Measurements from ENCODE around the gene C1orf174. TPM values are rescaled to one million over a fixed set of nuclear protein-coding genes. Genes with fewer than 3 reads are reported as not detected.

C1orf174 gene
- 10 to 100 TPM; 24.7 to 33.3 (median 29.1) TPM for polyA plus RNA-seq (ENCODE audit: insufficient read length in 3 of 3)
- long read RNA-seq, donor 1, transcript C1orf174-201 (4 exons, 1,666 nt), result major isoform, 10 of 10 reads
- long read RNA-seq, donor 1, partial matches to known transcripts, result 0 of 10 reads
- long read RNA-seq, donor 1, other reads (novel, unspliced or antisense), result 0 of 10 reads
- long read RNA-seq, donor 2, transcript C1orf174-201 (4 exons, 1,666 nt), result major isoform, 14 of 14 reads
- long read RNA-seq, donor 2, partial matches to known transcripts, result 0 of 14 reads
- long read RNA-seq, donor 2, other reads (novel, unspliced or antisense), result 0 of 14 reads
- long read RNA-seq, donor 3, transcript C1orf174-201 (4 exons, 1,666 nt), result major isoform, 8 of 8 reads
- long read RNA-seq, donor 3, partial matches to known transcripts, result 0 of 8 reads
- long read RNA-seq, donor 3, other reads (novel, unspliced or antisense), result 0 of 8 reads
- long read RNA-seq, donor 4, transcript C1orf174-201 (4 exons, 1,666 nt), result major isoform, 6 of 7 reads
- long read RNA-seq, donor 4, partial matches to known transcripts, result 0 of 7 reads
- long read RNA-seq, donor 4, other reads (novel, unspliced or antisense), result 0 of 7 reads
- long read RNA-seq, donor 5, partial matches to known transcripts, result 0 of 4 reads
- long read RNA-seq, donor 5, other reads (novel, unspliced or antisense), result 0 of 4 reads
- long read RNA-seq, donor 6, transcript C1orf174-201 (4 exons, 1,666 nt), result major isoform, 10 of 11 reads
- long read RNA-seq, donor 6, partial matches to known transcripts, result 0 of 11 reads
- long read RNA-seq, donor 6, other reads (novel, unspliced or antisense), result 0 of 11 reads
- long read RNA-seq, donor 7, transcript C1orf174-201 (4 exons, 1,666 nt), result major isoform, 13 of 23 reads
- long read RNA-seq, donor 7, partial matches to known transcripts, result 10 of 23 reads
- long read RNA-seq, donor 7, other reads (novel, unspliced or antisense), result 0 of 23 reads
- long read RNA-seq, donor 8, transcript C1orf174-201 (4 exons, 1,666 nt), result major isoform, 6 of 27 reads
- long read RNA-seq, donor 8, partial matches to known transcripts, result 21 of 27 reads
- long read RNA-seq, donor 8, other reads (novel, unspliced or antisense), result 0 of 27 reads
- long read RNA-seq, donor 9, transcript C1orf174-201 (4 exons, 1,666 nt), result major isoform, 11 of 16 reads
- long read RNA-seq, donor 9, partial matches to known transcripts, result 5 of 16 reads
- long read RNA-seq, donor 9, other reads (novel, unspliced or antisense), result 0 of 16 reads
- long read RNA-seq, donor 10, transcript C1orf174-201 (4 exons, 1,666 nt), result major isoform, 11 of 11 reads
- long read RNA-seq, donor 10, partial matches to known transcripts, result 0 of 11 reads
- long read RNA-seq, donor 10, other reads (novel, unspliced or antisense), result 0 of 11 reads
- long read RNA-seq, donor 11, transcript C1orf174-201 (4 exons, 1,666 nt), result major isoform, 8 of 8 reads
- long read RNA-seq, donor 11, partial matches to known transcripts, result 0 of 8 reads
- long read RNA-seq, donor 11, other reads (novel, unspliced or antisense), result 0 of 8 reads
- long read RNA-seq, donor 12, transcript C1orf174-201 (4 exons, 1,666 nt), result major isoform, 9 of 10 reads
- long read RNA-seq, donor 12, partial matches to known transcripts, result 0 of 10 reads
- long read RNA-seq, donor 12, other reads (novel, unspliced or antisense), result 0 of 10 reads
- long read RNA-seq, donor 13, partial matches to known transcripts, result 0 of 3 reads
- long read RNA-seq, donor 13, other reads (novel, unspliced or antisense), result 0 of 3 reads
- long read RNA-seq, donor 14, result 0 reads
- long read RNA-seq, donor 15, transcript C1orf174-201 (4 exons, 1,666 nt), result major isoform, 13 of 13 reads
- long read RNA-seq, donor 15, partial matches to known transcripts, result 0 of 13 reads
- long read RNA-seq, donor 15, other reads (novel, unspliced or antisense), result 0 of 13 reads
- long read RNA-seq, donor 16, transcript C1orf174-201 (4 exons, 1,666 nt), result major isoform, 7 of 7 reads
- long read RNA-seq, donor 16, partial matches to known transcripts, result 0 of 7 reads
- long read RNA-seq, donor 16, other reads (novel, unspliced or antisense), result 0 of 7 reads

- peak; percentile 99 for DNase-seq
Observed at GRCh38 chr1:3900150-3900968, at the start of gene C1orf174. Gene C1orf174, minus strand, starts transcription at chr1:3900272. Its CDS starts 86 bp downstream, at chr1:3900186.

DNA sequence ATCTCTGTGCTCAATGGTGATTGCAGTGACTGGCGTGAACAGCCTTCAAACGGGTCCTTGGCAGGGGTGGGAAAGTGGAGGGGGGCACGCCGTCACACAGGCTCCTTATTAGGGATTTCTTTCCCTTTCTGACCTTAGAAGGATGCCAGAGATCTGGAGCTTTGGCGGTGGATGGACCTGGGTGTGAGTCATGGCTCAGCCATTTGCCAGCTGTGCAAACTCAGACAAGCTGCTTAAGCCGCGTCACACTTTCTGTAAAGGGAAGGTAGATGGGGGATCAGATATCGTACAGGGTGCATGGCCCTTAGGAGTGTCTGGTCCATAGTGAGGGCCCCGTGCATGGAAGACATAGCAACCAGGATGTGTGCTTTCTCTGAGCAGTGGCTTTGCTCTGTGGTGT is 48.3 kb upstream of the C1orf174 start:
- DNase-seq, result no peak

- no peak for DNase-seq
Observed at GRCh38 chr1:3945916-3946840, 46.1 kb upstream of the C1orf174 start.

GRCh38 chr1:3945222-3945621 is 45.1 kb upstream of the C1orf174 start:
- no peak for DNase-seq

- no peak for DNase-seq
Observed at GRCh38 chr1:3944578-3945125, 44.6 kb upstream of the C1orf174 start.

GRCh38 chr1:3943806-3944577 is 43.9 kb upstream of the C1orf174 start:
- DNase-seq, result no peak

GRCh38 chr1:3943123-3943431 is 43.0 kb upstream of the C1orf174 start:
- DNase-seq, result no peak

DNA sequence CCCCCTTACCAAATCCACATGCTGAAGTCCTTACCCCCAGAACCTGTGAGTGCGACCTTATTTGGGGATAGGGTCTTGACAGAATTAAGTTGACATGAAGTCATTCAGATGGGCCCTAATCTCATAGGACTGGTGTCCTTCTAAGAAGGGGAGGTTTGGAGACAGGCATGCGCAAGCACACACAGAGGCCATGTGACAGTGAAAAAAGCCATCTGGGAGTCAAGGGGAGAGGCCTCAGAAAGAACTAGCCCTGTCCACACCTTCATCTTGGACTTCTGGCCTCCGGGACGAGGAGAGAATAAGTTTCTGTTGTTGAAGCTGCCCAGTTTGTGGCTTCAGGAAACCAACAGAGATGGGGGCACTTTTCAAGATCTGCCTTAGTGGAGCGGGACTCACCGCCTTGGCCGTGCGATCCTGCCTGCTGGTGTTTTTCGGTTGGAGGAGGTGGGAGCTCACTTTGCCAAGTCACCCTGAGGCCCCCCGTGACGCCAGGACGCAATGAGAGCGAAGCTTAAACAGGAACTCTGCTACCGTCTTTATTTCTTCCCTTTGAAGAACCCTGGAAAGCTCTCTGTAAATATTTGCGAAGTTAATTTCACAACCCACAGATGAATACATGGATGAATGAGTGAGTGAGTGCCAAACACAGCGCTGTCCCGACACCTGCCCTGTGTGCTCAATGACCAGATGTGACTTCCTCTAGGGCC is 42.5 kb upstream of the C1orf174 start:
- DNase-seq, result no peak

DNA sequence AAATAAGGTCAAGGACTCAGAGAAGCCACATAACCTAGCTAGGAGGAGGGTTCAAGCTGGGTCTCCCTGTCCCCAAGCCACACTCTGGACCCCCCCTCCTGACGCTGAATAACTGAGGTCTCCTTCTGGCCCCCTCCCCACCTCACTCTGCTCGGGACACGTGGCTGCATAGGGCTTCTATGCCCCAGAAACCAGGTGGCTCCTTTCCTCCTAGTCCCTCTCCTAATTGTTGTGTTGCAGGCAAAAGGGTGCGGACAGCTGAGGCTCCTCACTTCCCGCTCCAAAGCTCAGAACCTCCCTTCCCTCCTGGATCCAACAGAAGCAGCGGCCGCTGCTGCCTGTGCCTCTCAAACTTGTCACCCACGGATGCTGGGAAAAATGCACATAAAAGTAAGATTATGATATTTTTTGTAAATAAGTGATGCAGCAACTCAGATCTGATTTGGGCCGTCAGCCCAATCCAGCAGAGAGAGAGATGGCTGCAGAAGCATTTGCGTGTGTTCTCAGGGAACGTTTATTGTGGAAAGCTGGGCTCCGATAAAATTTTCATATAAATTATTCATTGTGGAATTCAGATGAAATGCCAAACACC is 40.8 kb upstream of the C1orf174 start:
- no peak for DNase-seq

DNA sequence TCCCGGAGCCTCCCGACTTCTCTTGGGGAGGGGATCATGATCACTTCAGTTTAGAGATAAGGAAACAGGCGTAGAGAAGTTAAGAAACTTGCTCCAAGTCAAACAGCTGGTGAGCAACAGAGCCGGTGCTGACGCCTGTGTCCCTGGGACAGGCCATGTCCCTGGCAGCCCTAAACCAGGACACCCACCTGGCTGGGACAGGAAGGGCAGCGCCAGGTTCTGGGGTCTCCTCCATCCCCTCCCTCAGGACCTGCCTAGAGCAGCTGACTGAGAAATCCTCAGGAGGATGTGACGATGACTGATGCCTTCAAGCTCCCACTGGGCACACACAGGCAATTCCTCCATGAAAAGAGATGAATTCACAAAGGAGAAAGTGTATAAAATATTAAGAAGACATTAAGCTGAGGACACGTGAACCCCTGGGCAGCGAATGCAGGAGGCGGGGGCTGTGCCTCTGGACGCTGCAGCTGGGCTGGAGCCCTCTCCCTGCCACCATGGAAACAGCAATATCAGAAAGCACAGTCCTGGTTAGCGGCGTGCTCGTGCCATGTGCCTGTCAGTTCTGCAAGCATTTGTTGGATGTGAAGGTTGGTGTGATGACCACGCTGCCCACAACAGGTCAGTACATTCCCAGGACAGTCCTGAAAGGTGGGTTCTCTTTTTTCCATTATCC is 40.1 kb upstream of the C1orf174 start:
- DNase-seq, result no peak

- DNase-seq, result no peak
Observed at GRCh38 chr1:3939242-3940080, 39.4 kb upstream of the C1orf174 start.

- DNase-seq, result no peak
Observed at GRCh38 chr1:3932156-3932919, 32.3 kb upstream of the C1orf174 start.

DNA sequence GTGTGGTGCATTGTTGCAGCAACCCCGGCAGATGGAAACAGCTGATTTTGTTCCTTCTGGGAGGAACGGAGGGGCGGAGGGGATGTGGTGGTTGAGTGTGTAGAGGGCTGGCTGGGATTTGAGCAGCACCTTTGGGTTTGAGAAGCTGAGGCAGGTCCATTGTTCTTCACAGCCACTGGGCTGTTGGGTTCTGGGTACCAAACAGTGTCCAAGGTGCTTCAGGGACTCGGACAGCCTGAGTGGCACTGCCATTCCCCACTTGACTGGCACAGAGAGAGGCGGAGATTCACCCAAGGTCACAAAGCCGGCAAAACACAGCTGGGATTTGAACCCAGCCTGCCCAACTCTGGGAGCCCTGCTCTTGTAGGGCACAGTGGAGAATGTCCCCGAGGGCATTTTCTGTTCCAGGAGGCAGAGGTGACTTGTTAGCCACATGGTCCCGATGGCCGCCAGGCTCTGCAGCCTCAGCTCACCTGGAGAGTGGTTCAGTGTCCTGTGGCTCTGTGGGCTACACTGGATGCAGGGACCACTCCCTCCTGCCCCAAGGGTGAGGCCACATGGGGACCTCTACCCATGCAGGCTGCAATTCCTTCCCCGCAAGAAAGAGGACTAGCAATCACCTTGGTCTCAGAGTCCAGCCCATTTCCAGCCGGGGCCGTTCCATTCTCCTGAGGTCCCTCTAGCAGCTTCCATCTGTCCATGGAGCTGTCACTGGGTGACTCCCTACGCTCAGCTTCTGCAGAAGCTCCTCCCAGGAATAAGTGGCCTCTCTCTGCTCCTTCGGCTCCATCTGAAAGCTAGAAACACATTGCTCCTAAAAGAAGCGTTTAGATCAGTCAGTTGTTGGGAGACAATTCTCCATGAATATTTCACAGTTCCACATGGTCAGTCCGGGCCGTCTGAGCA is 31.2 kb upstream of the C1orf174 start:
- no peak for DNase-seq
